OCI-LY3 (cell line): Measurements from ENCODE around the gene HDDC2.

Experiments used
- EZH2phosphoT487 ChIP-seq: fragments of 200-600 bp; shearing (Covaris generic); IDR thresholded peaks from 2 replicates; pipeline ENCODE4 v1.6.1; 2018; ENCODE audit warnings: antibody characterized with exemption, mixed run types, low read depth
- TF ChIP-seq, protein P1 (sequence below): fragments of 200-600, 300-600 bp; sonication (generic); IDR thresholded peaks from 2 replicates; pipeline ENCODE4 v1.5.1; 2014; ENCODE audit warnings: antibody characterized with exemption, low read length, low read depth

DNA sequence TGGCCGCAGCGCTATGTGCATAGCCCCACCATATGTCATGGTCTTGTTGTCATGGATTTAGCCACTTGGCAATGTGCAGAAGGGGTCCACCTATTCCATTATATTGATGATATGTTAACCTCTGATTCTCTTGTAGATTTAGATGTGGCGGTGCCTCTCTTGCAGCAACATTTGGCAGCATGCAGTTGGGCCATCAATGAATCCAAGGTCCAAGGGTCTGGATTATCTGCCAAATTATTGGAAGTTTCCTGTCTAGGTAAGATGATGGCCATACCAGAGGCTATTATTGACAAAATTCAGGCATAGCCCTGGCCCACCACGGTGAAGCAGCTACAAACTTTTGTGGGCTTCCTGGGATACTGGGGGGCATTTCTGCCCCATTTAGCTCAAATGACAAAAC lies 31.4 kb downstream of the HDDC2 start:
- TF ChIP-seq, protein P1, sequence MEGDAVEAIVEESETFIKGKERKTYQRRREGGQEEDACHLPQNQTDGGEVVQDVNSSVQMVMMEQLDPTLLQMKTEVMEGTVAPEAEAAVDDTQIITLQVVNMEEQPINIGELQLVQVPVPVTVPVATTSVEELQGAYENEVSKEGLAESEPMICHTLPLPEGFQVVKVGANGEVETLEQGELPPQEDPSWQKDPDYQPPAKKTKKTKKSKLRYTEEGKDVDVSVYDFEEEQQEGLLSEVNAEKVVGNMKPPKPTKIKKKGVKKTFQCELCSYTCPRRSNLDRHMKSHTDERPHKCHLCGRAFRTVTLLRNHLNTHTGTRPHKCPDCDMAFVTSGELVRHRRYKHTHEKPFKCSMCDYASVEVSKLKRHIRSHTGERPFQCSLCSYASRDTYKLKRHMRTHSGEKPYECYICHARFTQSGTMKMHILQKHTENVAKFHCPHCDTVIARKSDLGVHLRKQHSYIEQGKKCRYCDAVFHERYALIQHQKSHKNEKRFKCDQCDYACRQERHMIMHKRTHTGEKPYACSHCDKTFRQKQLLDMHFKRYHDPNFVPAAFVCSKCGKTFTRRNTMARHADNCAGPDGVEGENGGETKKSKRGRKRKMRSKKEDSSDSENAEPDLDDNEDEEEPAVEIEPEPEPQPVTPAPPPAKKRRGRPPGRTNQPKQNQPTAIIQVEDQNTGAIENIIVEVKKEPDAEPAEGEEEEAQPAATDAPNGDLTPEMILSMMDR, result no peak
- no peak for TF ChIP-seq EZH2phosphoT487
